Nephron (organoid): ENCODE measurements around the gene SPSB3.
A peak's percentile ranks its signal among the peaks of the same experiment; 100 is the strongest.

ENCODE experiments used
- H3K27ac Mint-ChIP-seq, 3 experiments: 2 replicates each; pipeline ENCODE4 v1.8.0; 2020; ENCODE audit warnings: mixed read lengths in 3 of 3, mild to moderate bottlenecking in 2 of 3, moderate library complexity in 1 of 3
- H3K27me3 Mint-ChIP-seq: 2 replicates; pipeline ENCODE4 v1.8.0; 2021; ENCODE audit warnings: low read depth, mild to moderate bottlenecking, moderate library complexity, mixed read lengths
- H3K36me3 Mint-ChIP-seq: 2 replicates; pipeline ENCODE4 v1.8.0; 2020; ENCODE audit warnings: low read depth, mixed read lengths
- H3K4me1 Mint-ChIP-seq: 2 replicates; pipeline ENCODE4 v1.8.0; 2020; ENCODE audit warnings: mixed read lengths
- H3K4me3 Mint-ChIP-seq, 3 experiments: 2 replicates each; pipeline ENCODE4 v1.8.0; 2020; ENCODE audit warnings: mild to moderate bottlenecking in 3 of 3, mixed read lengths in 3 of 3, moderate library complexity in 2 of 3
- H3K9me3 Mint-ChIP-seq: 2 replicates; pipeline ENCODE4 v1.8.0; 2020; ENCODE audit warnings: mixed read lengths
- TF ChIP-seq, protein P1 (sequence below), 3 experiments: fragments of 200-600 bp; sonication (generic); IDR thresholded peaks; one replicate each; pipeline ENCODE4 v1.5.0; 2021; ENCODE audit warnings: antibody characterized with exemption in 3 of 3; ENCODE audit not compliant: unreplicated experiment in 3 of 3

SPSB3 gene

DNA sequence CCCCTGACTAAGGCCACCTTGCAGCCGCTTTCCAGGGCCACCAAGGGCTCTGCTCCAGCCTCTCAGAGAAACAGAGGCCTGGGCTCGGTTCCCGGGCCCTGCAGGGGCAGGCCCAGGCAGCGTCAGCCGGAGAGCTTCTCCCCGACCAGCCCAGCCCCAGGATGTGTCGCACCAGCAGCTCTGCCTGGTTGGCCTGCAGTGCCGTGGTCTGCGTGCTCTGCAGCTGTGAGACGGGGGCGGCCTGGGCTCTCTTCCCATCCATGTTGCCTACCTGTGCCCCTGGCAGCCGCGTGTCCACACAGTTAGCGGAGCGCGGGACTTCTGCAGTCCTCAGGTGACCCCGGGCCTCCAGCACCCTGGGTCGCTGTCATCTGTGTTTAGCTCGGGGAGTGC is 6.3 kb upstream of the SPSB3 start:
- Mint-ChIP-seq H3K4me1 (no peaks in the 10 kb centered on the region), H3K27me3 (no peaks in the 10 kb centered on the region), H3K9me3 (no peaks in the 10 kb centered on the region), H3K4me3 (peak overlapping the region in 2 of 3 experiments; percentile 41 to 57), H3K27ac (no peak overlapping the region), H3K36me3 (peaks cover 5% of the 10 kb centered on the region)
- TF ChIP-seq, protein P1, sequence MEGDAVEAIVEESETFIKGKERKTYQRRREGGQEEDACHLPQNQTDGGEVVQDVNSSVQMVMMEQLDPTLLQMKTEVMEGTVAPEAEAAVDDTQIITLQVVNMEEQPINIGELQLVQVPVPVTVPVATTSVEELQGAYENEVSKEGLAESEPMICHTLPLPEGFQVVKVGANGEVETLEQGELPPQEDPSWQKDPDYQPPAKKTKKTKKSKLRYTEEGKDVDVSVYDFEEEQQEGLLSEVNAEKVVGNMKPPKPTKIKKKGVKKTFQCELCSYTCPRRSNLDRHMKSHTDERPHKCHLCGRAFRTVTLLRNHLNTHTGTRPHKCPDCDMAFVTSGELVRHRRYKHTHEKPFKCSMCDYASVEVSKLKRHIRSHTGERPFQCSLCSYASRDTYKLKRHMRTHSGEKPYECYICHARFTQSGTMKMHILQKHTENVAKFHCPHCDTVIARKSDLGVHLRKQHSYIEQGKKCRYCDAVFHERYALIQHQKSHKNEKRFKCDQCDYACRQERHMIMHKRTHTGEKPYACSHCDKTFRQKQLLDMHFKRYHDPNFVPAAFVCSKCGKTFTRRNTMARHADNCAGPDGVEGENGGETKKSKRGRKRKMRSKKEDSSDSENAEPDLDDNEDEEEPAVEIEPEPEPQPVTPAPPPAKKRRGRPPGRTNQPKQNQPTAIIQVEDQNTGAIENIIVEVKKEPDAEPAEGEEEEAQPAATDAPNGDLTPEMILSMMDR (IDR thresholded peaks at IDR 0.05; ENCODE audit: unreplicated experiment in 3 of 3), result no peak

DNA sequence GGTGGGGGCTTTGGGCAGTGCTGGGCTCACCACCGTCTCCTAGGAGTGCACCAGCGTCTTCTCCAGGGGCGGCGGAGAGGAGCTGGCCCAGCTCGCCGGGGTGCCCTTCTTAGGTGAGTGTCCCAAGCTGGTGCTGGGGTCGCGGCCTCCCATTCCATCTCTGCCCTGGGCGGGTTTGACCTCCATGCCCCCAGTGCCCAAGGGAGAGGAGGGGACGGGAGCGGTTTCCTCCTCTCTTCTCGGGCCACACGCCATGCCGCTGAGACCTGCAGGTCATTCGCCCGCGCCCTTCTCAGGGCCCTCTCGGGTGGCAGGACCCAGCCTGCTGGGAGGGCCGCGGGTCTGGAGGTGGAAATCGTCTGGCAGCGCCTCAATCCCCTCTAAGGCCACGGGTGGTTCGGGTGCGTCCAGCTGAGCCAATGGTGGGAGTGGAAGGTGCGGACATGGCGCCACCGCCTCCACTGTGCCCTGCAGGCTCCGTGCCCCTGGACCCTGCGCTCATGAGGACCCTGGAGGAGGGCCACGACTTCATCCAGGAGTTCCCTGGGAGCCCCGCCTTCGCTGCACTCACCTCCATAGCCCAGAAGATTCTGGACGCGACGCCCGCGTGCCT is 5.8 kb upstream of the SPSB3 start:
- H3K27me3 Mint-ChIP-seq, result no peaks in the 10 kb centered on the region
- peaks cover 5% of the 10 kb centered on the region for H3K36me3 Mint-ChIP-seq
- TF ChIP-seq, protein P1 (IDR thresholded peaks at IDR 0.05; ENCODE audit: unreplicated experiment in 3 of 3), result no peak
- H3K4me3 Mint-ChIP-seq, result no peak overlapping the region
- no peaks in the 10 kb centered on the region for H3K9me3 Mint-ChIP-seq
- H3K27ac Mint-ChIP-seq, result no peak overlapping the region
- peaks cover 3% of the 10 kb centered on the region for H3K4me1 Mint-ChIP-seq

DNA sequence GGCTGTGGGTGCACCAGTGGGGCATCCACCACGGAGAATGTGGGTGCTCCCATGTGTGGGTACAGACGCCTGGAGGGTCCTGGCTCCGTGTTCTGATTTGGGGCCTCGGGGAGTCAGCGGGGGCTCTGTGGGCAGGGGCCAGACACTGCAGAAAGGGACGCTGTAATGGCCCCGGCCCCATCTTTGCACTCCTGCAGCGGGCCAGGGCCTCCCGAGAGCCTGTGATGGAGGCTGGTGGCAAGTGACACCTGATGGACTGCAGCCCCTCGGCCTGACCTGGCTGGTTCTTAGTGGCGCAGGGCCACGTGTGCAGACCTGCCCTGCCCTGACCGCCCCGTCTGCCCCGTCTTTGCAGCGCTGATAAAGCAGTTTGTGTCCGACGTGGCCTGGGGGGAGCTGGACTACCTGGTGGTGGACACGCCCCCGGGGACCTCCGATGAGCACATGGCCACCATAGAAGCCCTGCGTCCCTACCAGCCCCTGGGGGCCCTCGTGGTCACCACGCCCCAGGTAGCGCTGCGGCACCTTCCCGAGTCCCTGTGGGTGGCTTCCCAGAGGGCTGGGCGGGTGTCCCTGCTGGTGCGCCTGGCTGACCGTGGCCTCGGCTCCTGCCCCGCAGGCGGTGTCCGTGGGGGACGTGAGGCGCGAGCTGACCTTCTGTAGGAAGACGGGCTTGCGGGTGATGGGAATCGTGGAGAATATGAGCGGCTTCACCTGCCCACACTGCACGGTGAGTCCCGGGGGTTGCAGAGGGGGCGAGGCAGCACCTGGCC is 5.1 kb upstream of the SPSB3 start:
- Mint-ChIP-seq H3K27ac (no peak overlapping the region), H3K27me3 (no peaks in the 10 kb centered on the region), H3K4me3 (no peak overlapping the region), H3K9me3 (no peaks in the 10 kb centered on the region), H3K4me1 (peaks cover 5% of the 10 kb centered on the region), H3K36me3 (peaks cover 5% of the 10 kb centered on the region)
- TF ChIP-seq, protein P1 (IDR thresholded peaks at IDR 0.05; ENCODE audit: unreplicated experiment in 3 of 3), result no peak

DNA sequence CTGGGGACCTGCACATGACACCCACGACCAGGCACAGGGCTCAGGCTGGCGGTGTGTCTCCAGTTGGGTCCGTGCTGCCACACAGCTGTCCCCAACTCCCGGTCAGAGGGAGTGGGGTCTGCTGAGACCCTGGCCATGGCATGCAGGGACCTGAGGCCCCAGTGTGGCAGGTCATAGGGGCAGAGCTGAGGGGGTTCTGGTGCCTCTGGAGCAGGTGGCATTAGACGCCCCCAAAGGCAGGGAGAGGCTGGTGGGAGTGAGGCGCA is 4.6 kb upstream of the SPSB3 start:
- Mint-ChIP-seq H3K27me3 (no peaks in the 10 kb centered on the region), H3K4me3 (no peak overlapping the region), H3K9me3 (no peaks in the 10 kb centered on the region), H3K4me1 (peaks cover 5% of the 10 kb centered on the region), H3K36me3 (peaks cover 5% of the 10 kb centered on the region), H3K27ac (no peak overlapping the region)
- TF ChIP-seq, protein P1 (IDR thresholded peaks at IDR 0.05; ENCODE audit: unreplicated experiment in 3 of 3), result no peak

DNA sequence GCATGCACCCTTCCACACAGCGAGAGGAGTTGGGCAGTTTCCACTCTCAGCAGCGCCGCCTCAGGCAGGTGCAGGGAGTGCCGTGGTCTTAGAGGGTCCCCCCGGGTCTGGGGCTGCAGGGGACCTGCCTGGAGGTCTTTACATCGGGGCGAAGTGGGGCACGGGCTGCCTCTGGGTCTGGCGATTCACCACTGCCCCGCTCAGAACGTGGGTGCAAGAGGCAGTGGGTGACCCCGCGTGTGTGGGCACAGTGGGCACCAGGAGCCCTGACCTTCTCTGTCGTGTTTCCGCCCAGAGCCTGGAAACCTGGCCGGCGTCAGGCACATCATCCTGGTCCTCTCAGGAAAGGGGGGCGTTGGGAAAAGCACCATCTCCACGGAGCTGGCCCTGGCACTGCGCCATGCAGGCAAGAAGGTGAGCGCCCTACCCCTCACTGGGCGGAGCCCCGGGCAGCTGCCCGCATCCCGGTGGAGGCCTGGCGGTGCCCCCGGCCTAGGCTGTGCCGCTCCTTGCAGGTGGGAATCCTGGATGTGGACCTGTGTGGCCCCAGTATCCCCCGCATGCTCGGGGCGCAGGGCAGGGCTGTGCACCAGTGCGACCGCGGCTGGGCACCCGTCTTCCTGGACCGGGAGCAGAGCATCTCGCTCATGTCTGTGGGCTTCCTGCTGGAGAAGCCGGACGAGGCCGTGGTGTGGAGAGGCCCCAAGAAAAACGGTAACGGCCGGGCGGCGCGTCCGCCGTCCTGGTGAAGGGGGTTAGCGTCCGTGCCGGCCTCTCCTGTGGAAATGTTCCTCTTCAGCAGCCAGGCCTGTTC is 4.1 kb upstream of the SPSB3 start:
- Mint-ChIP-seq H3K4me3 (no peak overlapping the region), H3K4me1 (peaks cover 5% of the 10 kb centered on the region), H3K27me3 (no peaks in the 10 kb centered on the region), H3K27ac (no peak overlapping the region), H3K36me3 (peaks cover 5% of the 10 kb centered on the region), H3K9me3 (no peaks in the 10 kb centered on the region)
- TF ChIP-seq, protein P1 (IDR thresholded peaks at IDR 0.05; ENCODE audit: unreplicated experiment in 3 of 3), result no peak
